IPS-20b (cell line): Measurements from ENCODE around the gene PRR14L.

Experiments used
- H3K27ac ChIP-seq: one replicate; pipeline ENCODE4 v1.5.1; 2013; ENCODE audit warnings: low read length
- H3K27me3 ChIP-seq: 2 replicates; pipeline ENCODE4 v1.6.1; 2013; ENCODE audit warnings: mild to moderate bottlenecking, low read length, inconsistent platforms; ENCODE audit not compliant: insufficient read depth
- H3K36me3 ChIP-seq: 2 replicates; pipeline ENCODE4 v1.6.1; 2013; ENCODE audit warnings: low read depth, mild to moderate bottlenecking, inconsistent platforms, low read length, moderate library complexity; ENCODE audit not compliant: insufficient read depth
- H3K4me1 ChIP-seq: 2 replicates; pipeline ENCODE4 v1.6.1; 2013; ENCODE audit warnings: mild to moderate bottlenecking, control low read depth, inconsistent platforms, low read length, moderate library complexity; ENCODE audit not compliant: insufficient read depth
- H3K4me3 ChIP-seq: 2 replicates; pipeline ENCODE4 v1.5.1; 2013; ENCODE audit warnings: mild to moderate bottlenecking, low read length, inconsistent platforms
- H3K9ac ChIP-seq: 2 replicates; pipeline ENCODE4 v1.6.1; 2013; ENCODE audit warnings: low read depth, mild to moderate bottlenecking, inconsistent platforms, low read length, moderate library complexity
- H3K9me3 ChIP-seq: 2 replicates; pipeline ENCODE4 v1.6.1; 2013; ENCODE audit warnings: mild to moderate bottlenecking, low read depth, low read length, inconsistent platforms; ENCODE audit not compliant: insufficient read depth

PRR14L gene

DNA sequence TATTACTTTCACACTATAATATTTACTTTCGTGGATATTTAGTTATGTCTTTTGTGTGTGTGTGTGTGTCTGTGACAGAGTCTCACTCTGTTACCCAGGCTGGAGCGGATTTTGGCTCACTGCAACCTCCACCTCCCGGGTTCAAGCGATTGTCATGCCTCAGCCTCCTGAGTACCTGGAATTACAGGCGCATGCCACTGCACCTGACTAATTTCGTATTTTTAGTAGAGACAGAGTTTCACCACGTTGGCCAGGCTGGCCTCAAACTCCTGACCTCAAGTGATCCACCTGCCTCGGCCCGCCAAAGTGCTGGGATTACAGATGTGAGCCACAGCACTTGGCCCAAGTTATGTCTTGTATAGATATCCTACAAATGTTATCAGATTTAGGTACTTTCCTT, 97.8 kb downstream of the PRR14L start:
- peaks cover 13% of the 10 kb centered on the region for H3K4me1 ChIP-seq
- no peak overlapping the region for H3K9ac ChIP-seq
- H3K9me3 ChIP-seq, result no peaks in the 10 kb centered on the region
- no peak overlapping the region for H3K27ac ChIP-seq
- peaks cover 24% of the 10 kb centered on the region for H3K36me3 ChIP-seq
- H3K4me3 ChIP-seq, result no peak overlapping the region
- H3K27me3 ChIP-seq, result no peaks in the 10 kb centered on the region

DNA sequence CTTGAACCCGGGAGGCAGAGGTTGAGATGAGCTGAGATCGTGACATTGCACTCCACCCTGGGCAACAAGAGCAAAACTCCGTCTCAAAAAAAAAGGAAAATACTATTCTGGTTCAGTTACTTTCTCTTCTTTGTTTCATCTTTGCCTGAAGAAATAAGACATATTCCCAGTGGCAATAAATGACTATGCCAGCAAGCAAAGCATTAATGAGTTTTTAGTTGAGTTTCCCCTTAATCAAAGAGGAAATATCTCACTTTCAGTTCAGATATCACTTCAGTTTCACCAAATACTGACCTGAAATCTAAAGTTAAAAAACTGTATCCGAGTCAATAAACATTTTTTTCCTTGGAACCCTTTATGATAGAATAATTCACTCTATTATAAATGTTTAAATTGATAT, 98.3 kb downstream of the PRR14L start:
- H3K9ac ChIP-seq, result no peak overlapping the region
- no peak overlapping the region for H3K27ac ChIP-seq

DNA sequence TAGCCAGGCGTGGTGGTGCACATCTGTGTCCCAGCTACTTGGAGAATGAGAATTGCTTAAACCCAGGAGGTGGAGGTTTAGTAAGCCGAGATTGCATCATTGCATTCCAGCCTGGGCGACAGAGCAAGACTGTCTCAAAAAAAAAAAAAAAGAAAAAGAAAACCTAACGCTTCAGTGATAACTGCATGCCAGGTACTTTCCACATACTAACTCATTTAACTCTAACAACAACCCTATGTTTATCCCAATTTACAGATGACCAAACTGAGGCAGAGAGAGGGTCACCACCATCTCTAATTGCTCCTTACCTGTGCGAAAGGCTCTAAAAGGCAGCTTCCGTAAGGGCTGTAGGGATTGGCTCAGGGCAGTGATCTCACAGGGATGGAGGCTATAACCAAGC, 99.5 kb downstream of the PRR14L start:
- H3K9ac ChIP-seq, result no peak overlapping the region

More for the DNA sequence above, 98.3 kb downstream of the PRR14L start:
- Histone ChIP-seq H3K36me3 (peaks cover 28% of the 10 kb centered on the region), H3K9me3 (no peaks in the 10 kb centered on the region), H3K4me1 (peaks cover 16% of the 10 kb centered on the region), H3K4me3 (no peak overlapping the region), H3K27me3 (no peaks in the 10 kb centered on the region)

DNA sequence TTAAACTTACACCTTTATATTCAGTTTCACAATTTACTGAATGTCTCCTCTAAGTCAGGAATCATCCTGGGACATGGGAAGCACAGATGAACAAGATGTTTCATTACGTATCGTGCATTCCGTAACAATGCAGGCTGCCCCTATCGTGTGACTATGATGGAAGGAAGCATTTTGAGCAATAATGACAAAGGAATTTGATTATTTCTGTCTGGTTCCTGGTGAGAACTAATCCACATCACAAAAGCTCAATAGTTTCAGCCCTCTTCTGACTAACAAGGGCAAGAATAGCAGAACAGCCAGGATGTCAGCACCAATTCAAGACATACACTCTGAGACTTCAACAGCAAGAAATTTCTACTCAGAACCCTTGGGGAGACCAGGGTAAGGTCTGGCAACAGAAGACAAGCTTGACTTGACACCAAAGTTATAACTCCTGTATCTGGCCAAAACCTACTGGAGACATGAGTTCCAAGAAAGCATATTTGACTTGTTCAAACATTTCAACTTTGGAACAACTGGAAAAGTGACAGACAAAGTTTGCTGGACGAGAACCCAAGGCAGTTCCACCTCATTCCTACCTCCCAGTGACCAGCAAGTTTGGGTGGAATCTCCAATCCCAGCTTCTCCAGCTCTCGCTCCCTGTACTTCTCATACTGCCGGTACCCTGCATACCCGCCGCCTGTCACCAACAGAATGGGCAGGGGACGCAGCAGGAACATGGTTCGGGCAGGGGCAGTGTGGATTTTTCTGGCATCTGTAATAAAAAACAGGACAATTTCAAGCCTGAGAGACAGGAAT, 102.2 kb downstream of the PRR14L start:
- H3K36me3 ChIP-seq, result peaks cover 52% of the 10 kb centered on the region
- H3K9ac ChIP-seq, result no peak overlapping the region; the same call in 1 of the 2 replicates
- H3K4me1 ChIP-seq, result peaks cover 16% of the 10 kb centered on the region
- peak overlapping the region; percentile 11 for H3K4me3 ChIP-seq
- no peaks in the 10 kb centered on the region for H3K27me3 ChIP-seq
- H3K27ac ChIP-seq, result no peak overlapping the region
- H3K9me3 ChIP-seq, result no peaks in the 10 kb centered on the region

More for the DNA sequence above, 99.5 kb downstream of the PRR14L start:
- Histone ChIP-seq H3K27me3 (no peaks in the 10 kb centered on the region), H3K4me1 (peaks cover 16% of the 10 kb centered on the region), H3K36me3 (peaks cover 37% of the 10 kb centered on the region), H3K27ac (no peak overlapping the region), H3K4me3 (no peak overlapping the region), H3K9me3 (no peaks in the 10 kb centered on the region)

DNA sequence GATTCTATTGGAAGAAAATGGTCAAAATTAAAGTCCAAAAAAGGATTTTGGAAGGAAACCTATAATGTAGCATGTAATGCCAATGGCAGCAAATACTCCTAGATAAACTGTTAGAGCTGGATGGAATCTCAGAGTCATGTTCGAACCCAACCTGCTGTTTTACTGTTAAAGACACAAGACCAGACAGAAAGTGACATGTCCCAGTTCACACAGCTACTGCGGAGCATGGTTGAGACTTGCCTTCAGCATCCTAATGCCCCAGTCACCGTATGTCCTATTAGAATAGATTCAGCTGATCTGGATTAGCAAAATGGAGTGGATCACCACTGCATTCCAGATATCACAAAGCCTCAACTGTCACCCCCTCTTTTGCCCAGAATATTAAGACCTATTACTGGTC, 102.9 kb downstream of the PRR14L start:
- Histone ChIP-seq H3K9ac (no peak overlapping the region), H3K4me3 (no peak overlapping the region), H3K4me1 (peaks cover 16% of the 10 kb centered on the region), H3K27me3 (no peaks in the 10 kb centered on the region), H3K27ac (no peak overlapping the region), H3K36me3 (peaks cover 52% of the 10 kb centered on the region), H3K9me3 (no peaks in the 10 kb centered on the region)

DNA sequence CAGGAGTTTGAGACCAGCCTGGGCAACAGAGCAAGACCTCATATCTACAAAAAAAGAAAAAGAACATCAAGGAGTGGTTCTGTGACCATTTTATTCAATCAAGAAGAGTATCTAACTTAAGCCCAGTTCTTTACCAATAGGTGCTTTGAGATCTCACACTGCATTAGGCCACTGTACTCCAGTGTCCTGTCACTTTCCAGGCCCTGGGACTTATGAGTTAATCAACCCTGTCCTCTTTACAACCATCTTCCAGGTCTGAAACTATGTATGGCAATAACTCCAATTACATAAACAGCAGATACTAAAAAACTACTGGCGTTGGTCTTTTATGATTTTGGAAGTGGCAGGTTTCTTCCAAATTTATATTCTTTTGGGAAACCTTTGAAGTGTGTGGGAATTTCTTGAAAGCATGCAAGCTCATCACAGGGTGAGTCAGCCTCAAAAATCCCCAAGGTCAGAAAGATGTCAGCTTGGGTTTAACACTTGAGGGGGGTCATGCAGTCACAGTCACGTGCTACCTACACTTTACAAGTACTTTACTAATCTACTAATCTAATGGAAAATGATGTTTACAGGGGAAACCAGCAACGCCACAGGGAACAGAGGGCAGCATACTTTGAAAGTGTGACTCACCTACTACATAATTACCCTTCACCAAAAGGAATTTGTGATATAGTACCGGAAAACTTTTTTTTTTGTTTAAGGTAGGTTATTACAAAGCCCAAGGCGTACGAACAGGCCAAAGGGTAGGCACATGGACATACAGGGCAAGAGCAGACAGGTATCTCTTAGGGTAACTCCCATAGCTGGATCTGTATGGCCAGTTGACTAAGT, 103.5 kb downstream of the PRR14L start:
- Histone ChIP-seq H3K27me3 (no peaks in the 10 kb centered on the region), H3K36me3 (peaks cover 52% of the 10 kb centered on the region), H3K9me3 (no peaks in the 10 kb centered on the region), H3K27ac (no peak overlapping the region), H3K4me3 (no peak overlapping the region), H3K4me1 (peaks cover 16% of the 10 kb centered on the region), H3K9ac (no peak overlapping the region)

DNA sequence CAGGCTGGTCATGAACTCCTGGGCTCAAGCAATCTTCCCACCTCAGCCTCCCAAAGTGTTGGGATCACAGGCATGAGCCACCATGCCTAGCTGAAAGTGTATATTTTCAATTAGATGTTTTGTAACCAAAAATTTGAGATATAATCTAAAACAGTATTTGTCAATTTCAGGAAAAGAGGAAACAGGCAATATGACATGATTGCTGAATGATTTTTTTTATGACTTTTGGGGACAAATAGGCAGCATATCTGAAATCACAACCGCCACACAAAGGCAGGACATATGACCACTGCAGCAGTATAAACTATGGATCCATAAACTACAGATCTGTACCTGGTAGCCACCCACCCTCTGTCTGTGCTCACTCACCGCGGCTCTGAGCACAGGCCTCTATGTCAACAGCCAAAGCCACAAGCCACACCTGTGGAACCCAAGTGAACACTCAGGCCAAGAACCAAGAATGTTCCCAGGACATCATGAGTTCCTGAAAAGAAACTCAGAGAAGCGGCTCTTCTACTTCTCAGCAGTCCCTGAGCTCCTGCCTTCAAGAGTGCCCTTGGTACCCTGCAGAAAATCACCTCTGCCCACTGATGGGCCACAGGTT, 110.4 kb downstream of the PRR14L start:
- H3K9ac ChIP-seq, result no peak overlapping the region
- peaks cover 3% of the 10 kb centered on the region; the same call in 1 of the 2 replicates for H3K4me1 ChIP-seq
- H3K27ac ChIP-seq, result no peak overlapping the region
- H3K36me3 ChIP-seq, result peaks cover 7% of the 10 kb centered on the region; the same call in 1 of the 2 replicates
- H3K9me3 ChIP-seq, result no peaks in the 10 kb centered on the region
- no peak overlapping the region for H3K4me3 ChIP-seq
- no peaks in the 10 kb centered on the region for H3K27me3 ChIP-seq

DNA sequence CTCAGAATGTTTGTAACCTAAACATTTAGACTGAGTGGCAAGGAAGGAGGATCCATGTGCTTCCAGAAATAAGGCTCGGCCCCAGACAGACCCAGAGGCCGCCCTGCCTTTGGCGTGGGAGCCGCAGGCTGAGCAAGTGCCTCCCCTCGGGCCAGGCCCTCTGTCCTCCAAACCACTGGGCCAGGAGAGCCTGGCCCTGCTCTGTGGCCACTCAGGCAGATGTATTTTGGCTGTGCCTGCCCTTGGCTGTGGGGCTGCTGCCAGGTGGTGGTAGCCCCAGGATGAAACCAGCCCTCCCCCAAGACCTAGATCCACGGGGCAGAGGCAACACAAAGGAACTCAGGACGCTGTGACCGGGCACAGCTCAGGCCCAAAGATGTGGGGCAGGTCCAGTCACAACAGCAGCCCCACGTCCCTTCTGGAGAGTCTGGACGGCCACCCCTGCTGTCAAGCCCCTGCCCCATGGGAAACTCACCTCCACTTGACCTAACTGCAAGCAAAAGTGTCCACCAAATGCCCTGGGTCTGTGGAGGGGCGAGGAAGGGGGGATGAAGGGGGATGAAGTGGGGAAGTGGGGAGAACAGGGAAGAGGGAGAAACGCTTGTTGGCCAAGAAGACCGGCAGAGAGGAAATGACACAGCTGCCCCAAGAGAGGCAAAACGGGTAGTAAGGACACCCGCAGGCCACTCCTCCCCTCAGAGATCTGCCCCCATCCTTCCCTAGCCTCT, 111.9 kb downstream of the PRR14L start:
- Histone ChIP-seq H3K4me3 (no peak overlapping the region), H3K27me3 (no peaks in the 10 kb centered on the region), H3K9ac (no peak overlapping the region), H3K9me3 (no peaks in the 10 kb centered on the region), H3K4me1 (peaks cover 3% of the 10 kb centered on the region; the same call in 1 of the 2 replicates), H3K27ac (no peak overlapping the region), H3K36me3 (peaks cover 2% of the 10 kb centered on the region; the same call in 1 of the 2 replicates)

DNA sequence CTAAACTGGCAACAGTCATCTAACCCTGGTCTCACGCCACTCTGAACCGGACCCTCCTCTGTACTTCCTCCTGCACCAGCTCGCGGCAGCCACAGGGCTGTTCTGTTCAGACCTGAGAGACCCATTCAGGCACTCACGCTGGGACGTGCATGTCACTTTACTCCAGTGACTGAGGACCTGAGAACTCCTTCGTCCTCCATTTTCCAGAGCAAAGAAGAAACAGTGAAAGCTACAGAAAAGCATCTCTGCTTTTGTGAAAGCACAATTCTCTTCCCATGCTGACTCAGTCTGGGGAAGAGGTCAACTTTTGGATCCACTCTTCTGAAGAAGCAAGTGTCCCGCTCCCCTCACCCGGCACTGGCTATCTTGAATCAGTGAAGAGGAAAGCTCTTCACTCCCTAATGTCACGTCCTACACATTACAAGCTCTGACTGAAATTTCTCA, 112.5 kb downstream of the PRR14L start:
- Histone ChIP-seq H3K4me3 (no peak overlapping the region), H3K27ac (no peak overlapping the region), H3K4me1 (peaks cover 3% of the 10 kb centered on the region; the same call in 1 of the 2 replicates), H3K9ac (no peak overlapping the region), H3K36me3 (no peaks in the 10 kb centered on the region), H3K9me3 (no peaks in the 10 kb centered on the region), H3K27me3 (no peaks in the 10 kb centered on the region)

DNA sequence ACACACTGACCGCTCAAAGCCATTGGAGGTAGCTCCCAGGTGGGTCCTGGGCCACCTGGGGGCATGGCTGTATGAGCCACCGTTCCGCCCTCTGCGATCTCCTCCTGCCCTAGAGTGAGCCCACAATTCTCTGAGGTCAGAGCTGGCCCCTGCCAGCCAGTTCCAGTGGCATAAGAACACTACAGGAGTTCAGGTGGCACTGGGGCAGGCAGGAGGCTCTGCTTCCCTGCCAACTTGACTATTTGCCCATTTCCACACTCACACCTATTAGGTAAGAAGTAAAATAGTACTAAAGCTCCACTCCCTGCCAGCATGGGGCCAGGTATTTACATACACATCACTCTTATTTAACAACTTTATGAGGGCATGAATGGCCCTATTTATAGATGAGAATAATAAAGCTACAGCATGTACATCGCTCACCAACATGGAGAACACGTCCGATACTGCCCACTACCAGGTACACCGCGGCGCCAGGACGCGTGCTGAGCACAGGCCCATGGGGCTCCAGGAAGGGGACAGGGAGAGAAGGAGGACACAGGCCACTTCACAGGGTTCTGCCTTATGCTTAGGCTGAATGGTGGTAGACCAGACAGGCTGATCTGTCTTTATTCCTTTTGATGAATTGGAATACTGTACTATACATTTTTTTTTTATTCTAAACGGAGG, 114.2 kb downstream of the PRR14L start:
- Histone ChIP-seq H3K9me3 (no peaks in the 10 kb centered on the region), H3K4me3 (no peak overlapping the region), H3K9ac (no peak overlapping the region), H3K36me3 (no peaks in the 10 kb centered on the region), H3K27me3 (no peaks in the 10 kb centered on the region), H3K4me1 (peaks cover 6% of the 10 kb centered on the region), H3K27ac (no peak overlapping the region)
